ENCODE results near the gene OXT.
"Not testable (repeated sequence)": the region's sequence is repeated elsewhere in the genome, so short reads cannot be mapped to it uniquely, and the experiment has no call there.

The OXT gene

GRCh38 chr20:3071610-3072529 is at the start of gene OXT:
Gene OXT (plus strand): TSS chr20:3071620. CDS start chr20:3071656, 36 bp downstream.
- peak; percentile 63 for DNase-seq

- no peak for DNase-seq
Measured at GRCh38 chr20:3021777-3022176, 49.6 kb upstream of the OXT start.

- not testable (repeated sequence) for DNase-seq
Measured at GRCh38 chr20:3022559-3023490, 48.6 kb upstream of the OXT start.

- DNase-seq: no peak
Measured at GRCh38 chr20:3027987-3028386, 43.4 kb upstream of the OXT start.

- DNase-seq: no peak
Measured at GRCh38 chr20:3031524-3032147, 39.8 kb upstream of the OXT start.

- no peak for DNase-seq
Measured at GRCh38 chr20:3032624-3033023, 38.8 kb upstream of the OXT start.

- no peak for DNase-seq
Measured at GRCh38 chr20:3037654-3038053, 33.8 kb upstream of the OXT start.

- DNase-seq: no peak
Measured at GRCh38 chr20:3038454-3038853, 33.0 kb upstream of the OXT start.

GRCh38 chr20:3039426-3039825 is 32.0 kb upstream of the OXT start:
- DNase-seq: no peak

- no peak for DNase-seq
Measured at GRCh38 chr20:3040086-3040485, 31.3 kb upstream of the OXT start.

- no peak for DNase-seq
Measured at GRCh38 chr20:3041854-3042409, 29.5 kb upstream of the OXT start.

- DNase-seq: peak; percentile 69
Measured at GRCh38 chr20:3042625-3043024, 28.8 kb upstream of the OXT start.

GRCh38 chr20:3043322-3043721 is 28.1 kb upstream of the OXT start, which contains the start of gene GNRH2:
Gene GNRH2 (plus strand): TSS chr20:3043622. CDS start chr20:3044415, 793 bp downstream.
- DNase-seq: no peak

- no peak for DNase-seq
Measured at GRCh38 chr20:3044336-3044965, 27.0 kb upstream of the OXT start.

GRCh38 chr20:3045042-3045815 is 26.2 kb upstream of the OXT start:
- DNase-seq: no peak

- peak; percentile 95 for DNase-seq
Measured at GRCh38 chr20:3045816-3046676, 25.4 kb upstream of the OXT start, which contains the start of gene MRPS26. Gene MRPS26 (plus strand): TSS chr20:3046052. CDS start chr20:3046069, 17 bp downstream.

- DNase-seq: peak; percentile 33
Measured at GRCh38 chr20:3046677-3047462, 24.6 kb upstream of the OXT start.

- no peak for DNase-seq
Measured at GRCh38 chr20:3047486-3048419, 23.7 kb upstream of the OXT start.

Measured in right hindlimb (tissue), 1 donor.